Hematopoietic multipotent progenitor cell treated with erythropoietin and hydrocortisone succinate and interleukin-3 and kit ligand, for 4 days (in vitro differentiated cells): ENCODE measurements around the gene ATM.

Experiments used
- DNase-seq: peaks from one replicate; pipeline ENCODE4 v3.0.0-alpha.2; 2015

The ATM gene

DNA sequence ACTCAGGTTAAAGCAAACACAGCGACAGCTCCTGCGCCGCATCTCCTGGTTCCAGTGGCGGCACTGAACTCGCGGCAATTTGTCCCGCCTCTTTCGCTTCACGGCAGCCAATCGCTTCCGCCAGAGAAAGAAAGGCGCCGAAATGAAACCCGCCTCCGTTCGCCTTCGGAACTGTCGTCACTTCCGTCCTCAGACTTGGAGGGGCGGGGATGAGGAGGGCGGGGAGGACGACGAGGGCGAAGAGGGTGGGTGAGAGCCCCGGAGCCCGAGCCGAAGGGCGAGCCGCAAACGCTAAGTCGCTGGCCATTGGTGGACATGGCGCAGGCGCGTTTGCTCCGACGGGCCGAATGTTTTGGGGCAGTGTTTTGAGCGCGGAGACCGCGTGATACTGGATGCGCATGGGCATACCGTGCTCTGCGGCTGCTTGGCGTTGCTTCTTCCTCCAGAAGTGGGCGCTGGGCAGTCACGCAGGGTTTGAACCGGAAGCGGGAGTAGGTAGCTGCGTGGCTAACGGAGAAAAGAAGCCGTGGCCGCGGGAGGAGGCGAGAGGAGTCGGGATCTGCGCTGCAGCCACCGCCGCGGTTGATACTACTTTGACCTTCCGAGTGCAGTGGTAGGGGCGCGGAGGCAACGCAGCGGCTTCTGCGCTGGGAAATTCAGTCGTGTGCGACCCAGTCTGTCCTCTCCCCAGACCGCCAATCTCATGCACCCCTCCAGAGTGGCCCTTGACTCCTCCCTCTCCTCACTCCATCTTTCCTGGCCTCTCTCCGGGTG, at the start of gene ATM, which contains the start of gene NPAT:
Gene ATM (plus strand): TSS at position 494 of the 774 bp plus-strand sequence. CDS start 4,558 bp downstream, outside the sequence.
Gene NPAT (minus strand): TSS at position 65 of the 774 bp plus-strand sequence. CDS start 102 bp downstream, outside the sequence.
- DNase-seq = peak; percentile 99

DNA sequence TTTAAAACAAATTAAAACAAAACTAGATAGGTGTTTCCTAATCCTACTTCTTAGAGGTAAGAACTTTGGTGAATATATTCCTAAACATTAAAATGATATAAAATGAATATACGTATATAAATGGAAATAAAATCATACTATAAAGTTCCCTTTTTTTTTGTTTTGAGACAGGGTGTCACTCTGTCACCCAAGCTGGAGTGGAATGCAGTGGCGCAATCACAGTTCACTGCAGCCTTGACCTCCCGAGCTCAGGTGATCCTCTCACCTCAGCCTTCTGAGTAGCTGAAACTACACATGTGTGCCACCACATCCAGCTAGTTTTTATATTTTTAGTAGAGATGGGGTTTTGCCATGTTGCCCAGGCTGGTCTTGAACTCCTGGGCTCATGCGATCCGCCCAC, 45.3 kb upstream of the ATM start:
- DNase-seq = no peak

DNA sequence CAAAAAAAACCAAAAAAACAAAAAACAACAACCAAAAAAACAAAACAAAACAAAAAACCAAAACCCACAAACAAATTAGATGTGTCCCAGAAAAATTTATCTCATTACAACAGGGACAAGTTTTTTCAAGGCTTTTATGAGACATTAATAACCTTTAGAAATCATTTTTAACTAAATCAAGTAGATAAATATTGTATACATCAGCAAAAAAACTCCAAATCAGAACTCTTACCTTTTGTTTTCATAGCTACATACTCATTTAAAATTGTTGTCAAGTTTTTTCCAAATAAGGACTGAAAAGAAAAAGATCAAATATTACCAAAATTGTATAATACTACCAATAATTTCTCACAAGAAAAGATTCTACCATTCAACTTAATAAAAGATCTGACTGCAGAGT, 29.1 kb upstream of the ATM start:
- no peak for DNase-seq

DNA sequence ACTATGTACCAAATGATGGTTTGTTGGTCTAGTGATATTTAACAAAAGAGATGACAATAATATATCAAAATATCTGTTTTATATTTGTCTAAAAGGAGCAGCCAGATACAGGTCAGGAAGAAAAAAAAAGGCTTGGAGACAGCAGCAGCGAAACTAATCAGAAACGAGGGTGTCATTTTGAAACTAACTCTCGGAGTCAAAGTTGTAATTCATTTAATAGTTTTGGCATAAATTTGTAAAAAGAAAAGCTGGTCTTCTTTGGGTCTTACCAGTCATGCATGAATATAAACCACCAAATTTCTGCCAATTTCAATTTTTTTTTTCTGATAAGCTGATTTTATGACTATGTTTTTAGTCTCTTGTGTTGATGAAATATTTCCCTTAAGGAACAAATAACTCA, 26.0 kb upstream of the ATM start:
- DNase-seq = no peak

- DNase-seq = no peak
Observed at GRCh38 chr11:108197351-108197750, 25.5 kb upstream of the ATM start.

GRCh38 chr11:108198833-108199232, 24.0 kb upstream of the ATM start:
- DNase-seq = peak; percentile 65

DNA sequence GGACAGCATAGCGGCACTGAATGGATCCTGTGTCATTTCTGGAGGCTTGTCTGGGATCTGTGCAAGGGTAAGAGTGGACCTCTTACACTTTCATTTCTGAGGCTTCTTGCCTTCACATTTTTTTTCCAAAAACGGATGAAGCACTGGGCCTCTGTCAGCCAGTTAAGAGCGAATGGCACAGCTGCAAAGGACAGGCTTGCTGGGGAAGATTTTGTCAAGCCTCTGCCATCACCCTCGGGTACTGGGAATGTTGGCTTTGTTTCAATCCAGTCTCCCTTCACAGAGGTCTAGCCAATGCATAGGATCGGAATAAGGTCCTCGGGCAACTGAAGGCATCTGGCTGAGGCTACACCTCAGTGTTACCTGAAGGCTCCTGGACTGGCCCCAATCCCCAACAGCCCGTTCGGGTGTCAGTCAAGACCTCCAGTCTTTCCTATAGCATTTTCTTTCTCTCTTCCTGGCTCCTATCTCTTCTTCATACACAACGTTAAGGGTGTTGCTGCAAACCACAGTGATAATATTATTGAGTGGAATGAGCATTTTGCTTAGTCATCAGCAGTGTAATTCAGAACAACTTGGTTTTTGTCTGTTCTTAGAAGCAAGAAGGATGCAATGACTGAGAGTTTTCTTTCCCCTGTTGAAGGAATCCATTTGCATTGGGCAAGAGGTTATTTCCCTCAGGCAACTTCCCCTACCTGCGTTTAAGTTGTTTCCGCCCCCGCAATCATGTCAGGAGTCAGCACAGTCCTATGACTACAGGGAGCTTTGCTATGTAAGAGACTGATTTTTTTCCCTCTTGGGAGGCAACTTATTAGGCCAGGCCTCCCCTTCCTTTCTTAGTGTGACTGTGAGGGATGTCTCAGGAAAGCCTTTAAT, 23.2 kb upstream of the ATM start:
- DNase-seq = peak; percentile 90

DNA sequence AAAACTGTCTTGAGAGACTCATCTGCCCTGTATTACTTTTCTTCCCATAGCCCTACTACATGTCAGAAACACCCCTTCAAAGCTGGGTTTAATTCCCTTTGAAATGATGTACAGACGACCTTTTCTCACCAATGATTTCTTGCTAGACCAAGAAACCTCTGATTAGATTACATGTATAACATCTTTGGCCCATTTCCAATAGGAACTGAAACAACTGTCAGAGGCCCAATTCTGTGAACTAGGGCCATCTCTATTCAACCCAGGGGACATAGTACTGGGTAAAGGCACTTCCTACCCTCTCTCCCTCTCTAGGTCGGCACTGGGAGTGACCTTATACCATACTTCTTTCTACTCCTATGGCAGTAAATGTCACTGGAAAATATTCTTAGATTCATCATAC, 19.8 kb upstream of the ATM start:
- peak; percentile 29 for DNase-seq

GRCh38 chr11:108204376-108204775, 18.5 kb upstream of the ATM start:
- DNase-seq = no peak

GRCh38 chr11:108204929-108205499, 17.9 kb upstream of the ATM start:
- DNase-seq = no peak

DNA sequence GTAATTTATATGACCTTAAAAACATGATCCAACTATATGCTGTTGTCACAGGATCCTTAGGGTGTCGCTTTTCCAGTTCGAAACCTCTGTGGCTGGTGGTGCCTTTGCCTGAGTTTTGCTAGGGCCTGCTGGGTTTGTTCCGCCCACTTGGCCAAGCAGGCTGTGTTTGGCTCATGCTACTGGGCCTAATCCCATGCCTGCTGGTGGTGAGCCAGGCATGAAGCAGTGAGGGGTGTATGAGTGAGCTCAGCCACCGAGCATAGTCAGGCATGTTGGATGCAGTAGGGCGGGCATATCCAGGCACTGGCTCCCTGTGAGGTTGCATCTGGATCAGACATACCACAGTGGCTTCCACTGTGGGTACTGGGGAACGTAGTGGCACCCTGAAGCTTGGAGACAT, 16.7 kb upstream of the ATM start:
- no peak for DNase-seq

GRCh38 chr11:108206969-108207682, 15.7 kb upstream of the ATM start:
- peak; percentile 31 for DNase-seq

DNA sequence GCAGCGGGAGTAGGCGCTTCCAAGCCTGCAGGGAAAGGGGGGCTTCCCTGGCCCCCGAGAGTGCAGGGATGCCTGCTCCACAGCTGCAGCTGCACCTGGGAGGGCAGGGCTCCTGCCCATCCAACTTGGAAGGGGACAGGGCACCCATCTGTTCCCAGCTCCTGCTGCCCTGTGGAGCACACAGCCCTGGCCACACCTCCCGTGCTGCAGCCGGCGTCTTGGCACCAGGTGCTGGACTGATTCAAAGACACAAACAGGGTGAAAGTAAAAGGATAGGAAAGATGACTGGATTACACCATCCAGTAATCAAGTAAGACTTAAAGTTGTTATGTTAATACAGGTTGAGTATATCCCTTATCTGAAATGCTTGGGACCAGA, 15.2 kb upstream of the ATM start:
- no peak for DNase-seq

- DNase-seq = no peak
Observed at GRCh38 chr11:108210441-108210840, 12.4 kb upstream of the ATM start.

DNA sequence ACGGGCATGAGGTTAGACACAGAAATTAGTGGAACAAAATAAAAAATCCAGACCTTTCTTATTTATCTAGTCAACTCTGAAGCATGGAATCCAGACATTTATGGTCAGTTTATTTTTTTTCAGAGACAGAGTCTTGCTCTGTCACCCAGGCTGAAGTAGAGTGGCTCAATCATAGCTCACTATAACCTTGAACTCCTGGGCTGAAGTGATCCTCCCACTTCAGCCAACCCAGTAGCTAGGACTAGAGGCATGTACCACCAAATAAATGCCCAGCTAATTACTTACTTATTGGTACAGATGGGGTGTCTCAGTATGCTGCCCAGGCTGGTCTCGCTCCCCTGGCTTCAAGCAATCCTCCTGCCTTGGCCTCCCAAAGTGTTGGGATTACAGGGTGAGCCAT, 9.1 kb upstream of the ATM start:
- DNase-seq = no peak

DNA sequence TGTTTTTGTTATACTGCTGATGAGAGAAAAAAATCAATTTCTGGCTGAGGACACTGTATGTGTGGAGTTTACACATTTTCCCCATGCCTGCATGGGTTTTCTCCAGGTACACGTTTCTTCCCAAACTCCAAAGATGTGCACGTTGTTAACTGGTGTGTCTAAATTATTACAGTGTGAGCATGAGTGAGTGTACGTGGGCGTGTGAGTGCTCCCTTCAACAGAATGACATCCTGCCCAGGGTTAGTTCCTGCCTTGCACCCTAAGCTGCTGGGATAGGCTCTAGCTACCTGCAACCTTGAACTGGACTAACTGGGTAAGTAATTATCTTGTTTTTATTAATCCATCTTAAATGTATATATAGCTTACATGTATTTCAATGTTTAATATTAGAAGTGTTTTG, 5.9 kb upstream of the ATM start:
- DNase-seq = no peak

DNA sequence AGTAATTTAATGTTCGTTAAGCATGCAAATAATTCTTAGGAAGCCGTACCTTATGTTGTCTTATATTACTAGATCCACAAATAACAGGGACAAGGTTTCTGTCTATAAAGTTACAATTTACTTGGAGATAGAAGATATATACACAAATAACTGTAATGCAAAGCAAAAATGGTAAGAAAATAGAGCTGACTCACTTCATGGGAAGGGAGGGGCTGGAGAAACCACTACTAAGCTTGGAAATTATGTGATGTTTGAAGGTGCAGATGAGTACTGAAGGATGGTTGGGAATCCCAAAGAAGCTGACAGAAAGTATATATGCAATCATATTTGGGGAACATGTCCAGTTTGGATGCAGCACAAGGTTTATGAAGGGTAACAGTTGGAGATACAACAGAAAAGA, 4.4 kb upstream of the ATM start:
- DNase-seq = peak; percentile 22

- peak; percentile 60 for DNase-seq
Observed at GRCh38 chr11:108218912-108219783, 3.7 kb upstream of the ATM start.

DNA sequence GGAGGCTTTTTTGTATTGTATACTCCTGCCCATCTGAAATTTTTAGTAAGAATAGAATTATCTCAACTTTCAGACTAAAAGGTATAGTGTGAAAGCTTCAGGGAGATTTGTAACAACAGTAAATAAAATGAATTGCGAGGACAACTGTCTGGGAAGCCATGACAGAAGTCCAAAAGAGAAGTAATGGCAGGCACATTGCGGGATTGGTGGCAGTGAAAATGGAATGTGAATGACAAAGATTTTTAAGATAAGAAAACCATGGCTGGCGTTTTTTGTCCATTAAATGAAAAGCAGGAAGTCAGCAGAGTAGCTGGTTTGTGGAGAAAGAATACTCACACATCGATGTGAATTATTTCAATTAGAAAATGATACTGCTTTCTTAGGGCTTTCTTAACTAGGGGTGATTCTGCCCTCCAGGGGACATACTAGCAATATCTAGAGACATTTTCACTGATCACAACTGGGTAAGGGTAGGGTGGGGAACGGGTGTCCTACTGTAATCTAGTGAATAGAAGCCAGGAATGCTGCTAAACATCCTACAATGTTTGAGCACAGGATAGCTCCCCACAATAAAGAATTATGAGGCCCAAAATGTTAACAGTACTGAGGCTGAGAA, 2.0 kb upstream of the ATM start:
- peak; percentile 65 for DNase-seq

GRCh38 chr11:108221371-108221770, 1.5 kb upstream of the ATM start:
- peak; percentile 64 for DNase-seq

GRCh38 chr11:108221911-108222573, 825 bp upstream of the ATM start:
- no peak for DNase-seq
